HEK293 (cell line): ENCODE measurements around the gene RNF11.
A peak's percentile ranks its signal among the peaks of the same experiment; 100 is the strongest.

ENCODE experiments used
- CTCF ChIA-PET: fragments of 350-600 bp; formaldehyde crosslinking; extraction: SDS; loops from one replicate; lab custom pipeline; 2021; ENCODE audit warnings: antibody characterized with exemption; lab: Yijun Ruan, JAX
- POLR2A ChIA-PET: fragments of 300-600 bp; formaldehyde crosslinking; extraction: SDS; loops from one replicate; lab custom pipeline; 2020; ENCODE audit warnings: antibody characterized with exemption, inconsistent platforms; lab: Yijun Ruan, JAX
- H3K27ac ChIP-seq: fragments of 200-500 bp; sonication (Bioruptor generic); 2 replicates; pipeline ENCODE4 v1.5.1; 2014; ENCODE audit warnings: low read depth, low read length, control low read depth, inconsistent platforms; ENCODE audit errors: extremely low read depth
- H3K36me3 ChIP-seq, 2 experiments: fragments of 200-500 bp in 1 of 2; sonication (Bioruptor generic) in 1 of 2; 1 replicate in 1 of 2; 2 replicates in 1 of 2; pipeline ENCODE4 v1.5.1; 2014 to 2017; ENCODE audit warnings: inconsistent platforms in 2 of 2, low read length in 2 of 2; ENCODE audit not compliant: control insufficient read depth in 2 of 2, insufficient read depth in 1 of 2
- H3K4me1 ChIP-seq: fragments of 200-500 bp; sonication (Bioruptor generic); 2 replicates; pipeline ENCODE4 v1.5.1; 2014; ENCODE audit warnings: mild to moderate bottlenecking, low read length, inconsistent platforms; ENCODE audit not compliant: control insufficient read depth, insufficient read depth
- H3K4me3 ChIP-seq: 2 replicates; pipeline ENCODE4 v1.5.1; 2011; ENCODE audit warnings: low read depth, mild to moderate bottlenecking, control low read depth, low read length, moderate library complexity
- H3K9me3 ChIP-seq: fragments of 200-500 bp; sonication (Bioruptor generic); 2 replicates; pipeline ENCODE4 v1.5.1; 2014; ENCODE audit warnings: low read depth, low read length, inconsistent platforms; ENCODE audit not compliant: control insufficient read depth, insufficient read depth
- BCL11B ChIP-seq: fragments of 450-650 bp; formaldehyde crosslinking; IDR thresholded peaks from 2 replicates; pipeline ENCODE4 v1.5.1; 2016; ENCODE audit warnings: low read depth, missing biosample characterization, missing genetic modification characterization
- EGR2 ChIP-seq: fragments of 450-650 bp; formaldehyde crosslinking; IDR thresholded peaks from 2 replicates; pipeline ENCODE4 v1.5.1; 2016; ENCODE audit warnings: low read depth, missing biosample characterization, missing genetic modification characterization
- HOXA7 ChIP-seq: sonication (generic); formaldehyde crosslinking; IDR thresholded peaks from 2 replicates; pipeline ENCODE4 v1.8.1; 2022; ENCODE audit warnings: missing genetic modification reagents, borderline replicate concordance
- ZBTB17 ChIP-seq: fragments of 450-650 bp; formaldehyde crosslinking; IDR thresholded peaks from 2 replicates; pipeline ENCODE4 v1.5.1; 2016; ENCODE audit warnings: missing biosample characterization, missing genetic modification characterization
- ZNF132 ChIP-seq: fragments of 450-650 bp; formaldehyde crosslinking; IDR thresholded peaks from 2 replicates; pipeline ENCODE4 v1.5.1; 2017; ENCODE audit warnings: missing biosample characterization, missing genetic modification characterization, borderline replicate concordance
- ZNF138 ChIP-seq: fragments of 450-650 bp; formaldehyde crosslinking; IDR thresholded peaks from 2 replicates; pipeline ENCODE4 v1.5.1; 2016; ENCODE audit warnings: missing biosample characterization, missing genetic modification characterization, borderline replicate concordance
- ZNF202 ChIP-seq: fragments of 450-650 bp; formaldehyde crosslinking; IDR thresholded peaks from 2 replicates; pipeline ENCODE4 v1.5.1; 2016; ENCODE audit warnings: missing biosample characterization, missing genetic modification characterization, borderline replicate concordance
- ZNF23 ChIP-seq: fragments of 450-650 bp; formaldehyde crosslinking; IDR thresholded peaks from 2 replicates; pipeline ENCODE4 v1.5.1; 2016; ENCODE audit warnings: missing biosample characterization, missing genetic modification characterization, borderline replicate concordance
- ZNF24 ChIP-seq: fragments of 450-650 bp; formaldehyde crosslinking; IDR thresholded peaks from 2 replicates; pipeline ENCODE4 v1.5.1; 2016; ENCODE audit warnings: missing biosample characterization, missing genetic modification characterization
- ZNF404 ChIP-seq: fragments of 450-650 bp; formaldehyde crosslinking; IDR thresholded peaks from 2 replicates; pipeline ENCODE4 v1.5.1; 2017; ENCODE audit warnings: missing biosample characterization, missing genetic modification characterization
- ZNF530 ChIP-seq: fragments of 450-650 bp; formaldehyde crosslinking; IDR thresholded peaks from 2 replicates; pipeline ENCODE4 v1.5.1; 2016; ENCODE audit warnings: low read depth, missing biosample characterization, missing genetic modification characterization
- ZNF600 ChIP-seq: fragments of 450-650 bp; formaldehyde crosslinking; IDR thresholded peaks from 2 replicates; pipeline ENCODE4 v1.5.1; 2016; ENCODE audit warnings: missing biosample characterization, missing genetic modification characterization
- ZNF626 ChIP-seq: fragments of 450-650 bp; sonication (Bioruptor Pico); formaldehyde crosslinking; IDR thresholded peaks from 2 replicates; pipeline ENCODE4 v1.5.1; 2018; ENCODE audit warnings: missing biosample characterization, missing genetic modification characterization, inconsistent platforms
- ZNF658 ChIP-seq: fragments of 450-650 bp; formaldehyde crosslinking; IDR thresholded peaks from 2 replicates; pipeline ENCODE4; 2016; ENCODE audit warnings: missing biosample characterization, missing genetic modification characterization
- ZNF660 ChIP-seq: fragments of 450-650 bp; IDR thresholded peaks from 2 replicates; pipeline ENCODE4 v1.5.1; 2018; ENCODE audit warnings: missing biosample characterization, mild to moderate bottlenecking, missing genetic modification characterization
- ZNF677 ChIP-seq: fragments of 450-650 bp; IDR thresholded peaks from 2 replicates; pipeline ENCODE4 v1.5.0; 2018; ENCODE audit warnings: missing biosample characterization, mild to moderate bottlenecking, missing genetic modification characterization, moderate library complexity
- ZXDB ChIP-seq: fragments of 450-650 bp; formaldehyde crosslinking; IDR thresholded peaks from 2 replicates; pipeline ENCODE4 v1.5.1; 2016; ENCODE audit warnings: missing biosample characterization, missing genetic modification characterization
- TF ChIP-seq, protein P1 (sequence below): fragments of 450-650 bp; formaldehyde crosslinking; IDR thresholded peaks from 2 replicates; pipeline ENCODE4 v1.5.0; 2017; ENCODE audit warnings: missing biosample characterization, missing genetic modification characterization, borderline replicate concordance
- TF ChIP-seq, protein P2 (sequence below): fragments of 450-650 bp; formaldehyde crosslinking; IDR thresholded peaks from 2 replicates; pipeline ENCODE4 v1.5.1; 2017; ENCODE audit warnings: missing biosample characterization, missing genetic modification characterization

Gene RNF11

DNA sequence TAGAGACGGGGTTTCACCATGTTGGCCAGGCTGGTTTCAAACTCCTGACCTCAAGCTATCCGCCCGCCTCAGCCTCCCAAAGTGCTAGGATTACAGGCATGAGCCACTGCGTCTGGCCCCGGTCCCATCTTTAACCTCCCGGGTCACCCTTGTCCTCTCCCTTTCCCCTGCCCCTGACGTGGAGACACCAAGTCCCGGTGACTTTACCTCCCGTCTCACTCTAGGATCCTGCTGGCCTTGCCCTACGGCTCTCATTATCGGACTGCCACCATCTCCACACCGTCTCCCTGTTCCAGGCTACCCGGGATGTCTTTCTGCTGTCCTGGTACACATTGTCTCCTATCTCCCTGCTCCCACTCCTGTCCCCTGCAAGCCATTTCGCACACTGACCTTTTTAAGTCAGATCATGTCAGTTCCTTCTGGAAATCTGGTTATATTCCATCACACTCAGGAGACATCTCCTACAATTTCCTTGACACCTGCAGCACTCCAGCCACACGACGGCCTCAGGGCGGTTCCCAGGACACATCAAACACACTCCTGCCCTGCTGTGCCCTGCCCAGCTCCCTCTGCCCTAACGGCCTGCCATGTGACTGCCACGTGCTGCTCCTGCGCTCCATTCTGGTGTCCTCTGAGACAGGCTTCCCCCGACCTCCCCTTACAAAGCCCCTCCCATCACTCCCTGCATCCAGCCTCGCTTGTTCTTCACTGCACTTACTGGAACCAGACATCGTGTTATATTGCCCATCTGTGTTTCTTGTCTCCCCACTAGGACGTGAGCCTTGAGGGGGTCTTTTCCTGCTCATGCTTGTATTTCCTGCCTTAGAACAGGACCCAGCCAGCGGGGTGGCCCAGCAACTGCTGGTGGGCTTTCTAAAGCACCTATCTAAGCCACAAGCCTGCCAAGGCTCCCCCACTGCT is 61.6 kb downstream of the RNF11 start:
- TF ChIP-seq EGR2 (tag by site-specific recombination): no peak
- peak; percentile 86 for TF ChIP-seq ZNF600 (tag by site-specific recombination)
- ChIA-PET POLR2A (interaction anchor here (1.2 kb wide), 1 partner anchor 13 kb away, joined by 4 read pairs; no protein-coding TSS in a partner anchor), CTCF (interaction anchor here (0.5 to 2.7 kb wide), 31 partner anchors 8 to 642 kb away, joined by 3 to 39 read pairs (median 5); partner anchors contain the start of gene RNF11)
- no peak overlapping the region for H3K27ac ChIP-seq
- H3K36me3 ChIP-seq: peaks cover 0 to 22% of the 10 kb centered on the region in 2 experiments; a peak in 1 of 3 replicates
- H3K4me3 ChIP-seq: no peak overlapping the region
- no peaks in the 10 kb centered on the region for H3K4me1 ChIP-seq
- H3K9me3 ChIP-seq: no peaks in the 10 kb centered on the region

DNA sequence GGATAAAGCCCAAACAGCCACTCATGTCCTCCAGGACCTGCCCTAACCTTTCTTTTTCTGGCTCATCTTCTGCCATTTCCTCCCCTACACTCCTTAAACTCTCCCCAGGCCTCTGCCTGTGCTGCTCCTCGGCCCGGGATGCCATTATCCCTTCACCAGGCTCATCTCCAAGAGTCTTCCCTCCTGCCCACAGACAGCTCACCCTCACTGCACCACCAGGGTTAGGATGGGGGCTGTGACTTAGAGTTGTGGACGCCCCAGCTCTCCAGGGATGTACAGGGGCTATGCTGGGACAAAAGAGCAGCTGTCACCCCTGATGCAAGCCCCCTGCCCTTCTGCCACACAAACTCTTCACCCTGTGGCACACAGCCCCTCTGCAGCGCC is 62.2 kb downstream of the RNF11 start:
- no peaks in the 10 kb centered on the region for H3K9me3 ChIP-seq
- POLR2A ChIA-PET: no interaction called here
- H3K27ac ChIP-seq: no peak overlapping the region
- TF ChIP-seq ZNF600 (tag by site-specific recombination) (no peak), EGR2 (tag by site-specific recombination) (no peak), ZNF660 (tag by site-specific recombination) (no peak), ZNF138 (tag by site-specific recombination) (no peak), ZNF626 (no peak), ZNF132 (no peak), ZNF202 (tag by site-specific recombination) (no peak), ZXDB (tag by site-specific recombination) (no peak), ZNF24 (tag by site-specific recombination) (no peak), HOXA7 (no peak), BCL11B (tag by site-specific recombination) (no peak), ZNF658 (tag by site-specific recombination) (no peak), ZNF404 (tag by site-specific recombination) (no peak), ZNF677 (tag by site-specific recombination) (no peak), ZNF530 (tag by site-specific recombination) (no peak), ZNF23 (tag by site-specific recombination) (no peak), ZBTB17 (tag by site-specific recombination) (no peak)
- TF ChIP-seq, protein P1, sequence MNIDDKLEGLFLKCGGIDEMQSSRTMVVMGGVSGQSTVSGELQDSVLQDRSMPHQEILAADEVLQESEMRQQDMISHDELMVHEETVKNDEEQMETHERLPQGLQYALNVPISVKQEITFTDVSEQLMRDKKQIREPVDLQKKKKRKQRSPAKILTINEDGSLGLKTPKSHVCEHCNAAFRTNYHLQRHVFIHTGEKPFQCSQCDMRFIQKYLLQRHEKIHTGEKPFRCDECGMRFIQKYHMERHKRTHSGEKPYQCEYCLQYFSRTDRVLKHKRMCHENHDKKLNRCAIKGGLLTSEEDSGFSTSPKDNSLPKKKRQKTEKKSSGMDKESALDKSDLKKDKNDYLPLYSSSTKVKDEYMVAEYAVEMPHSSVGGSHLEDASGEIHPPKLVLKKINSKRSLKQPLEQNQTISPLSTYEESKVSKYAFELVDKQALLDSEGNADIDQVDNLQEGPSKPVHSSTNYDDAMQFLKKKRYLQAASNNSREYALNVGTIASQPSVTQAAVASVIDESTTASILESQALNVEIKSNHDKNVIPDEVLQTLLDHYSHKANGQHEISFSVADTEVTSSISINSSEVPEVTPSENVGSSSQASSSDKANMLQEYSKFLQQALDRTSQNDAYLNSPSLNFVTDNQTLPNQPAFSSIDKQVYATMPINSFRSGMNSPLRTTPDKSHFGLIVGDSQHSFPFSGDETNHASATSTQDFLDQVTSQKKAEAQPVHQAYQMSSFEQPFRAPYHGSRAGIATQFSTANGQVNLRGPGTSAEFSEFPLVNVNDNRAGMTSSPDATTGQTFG: no peak
- TF ChIP-seq, protein P2, sequence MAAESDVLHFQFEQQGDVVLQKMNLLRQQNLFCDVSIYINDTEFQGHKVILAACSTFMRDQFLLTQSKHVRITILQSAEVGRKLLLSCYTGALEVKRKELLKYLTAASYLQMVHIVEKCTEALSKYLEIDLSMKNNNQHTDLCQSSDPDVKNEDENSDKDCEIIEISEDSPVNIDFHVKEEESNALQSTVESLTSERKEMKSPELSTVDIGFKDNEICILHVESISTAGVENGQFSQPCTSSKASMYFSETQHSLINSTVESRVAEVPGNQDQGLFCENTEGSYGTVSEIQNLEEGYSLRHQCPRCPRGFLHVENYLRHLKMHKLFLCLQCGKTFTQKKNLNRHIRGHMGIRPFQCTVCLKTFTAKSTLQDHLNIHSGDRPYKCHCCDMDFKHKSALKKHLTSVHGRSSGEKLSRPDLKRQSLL (tag by site-specific recombination): no peak
- H3K4me3 ChIP-seq: no peak overlapping the region
- CTCF ChIA-PET: interaction anchor here (0.7 to 2.6 kb wide), 3 partner anchors 38 to 1114 kb away, joined by 3 to 39 read pairs (median 6); no protein-coding TSS in a partner anchor
- H3K4me1 ChIP-seq: no peaks in the 10 kb centered on the region
- H3K36me3 ChIP-seq: peaks cover 0 to 26% of the 10 kb centered on the region in 2 experiments; a peak in 1 of 3 replicates
